Neural cell (in vitro differentiated cells): ENCODE measurements around the gene TADA1. TPM values are rescaled to one million over a fixed set of nuclear protein-coding genes. Genes with fewer than 3 reads are reported as not detected.

Source experiments
- H2AFZ ChIP-seq: fragments of 200-600, 300-800 bp; sonication (generic), shearing (Covaris generic); 2 replicates; pipeline ENCODE4 v1.6.0; 2014; ENCODE audit warnings: low read depth, mild to moderate bottlenecking, antibody characterized with exemption, low read length, moderate library complexity
- H3F3A ChIP-seq: fragments of 200-600 bp; shearing (Covaris generic); 2 replicates; pipeline ENCODE4 v1.6.1; 2016; ENCODE audit warnings: mild to moderate bottlenecking, moderate library complexity, mixed read lengths, antibody characterized with exemption, low read length; ENCODE audit not compliant: insufficient read depth, poor library complexity, severe bottlenecking
- H3K27ac ChIP-seq: fragments of 200-600, 300-800 bp; sonication (generic), shearing (Covaris generic); 2 replicates; pipeline ENCODE4 v1.5.1; 2014; ENCODE audit warnings: mild to moderate bottlenecking, low read length, moderate library complexity
- H3K27me3 ChIP-seq: fragments of 300-800, 200-600 bp; sonication (generic), shearing (Covaris generic); 2 replicates; pipeline ENCODE4 v1.6.0; 2014; ENCODE audit warnings: mild to moderate bottlenecking, low read depth, low read length, moderate library complexity; ENCODE audit not compliant: insufficient read depth
- H3K36me3 ChIP-seq: fragments of 300-800, 200-600 bp; sonication (generic), shearing (Covaris generic); 2 replicates; pipeline ENCODE4 v1.5.1; 2014; ENCODE audit warnings: mild to moderate bottlenecking, antibody characterized with exemption, low read length, moderate library complexity; ENCODE audit not compliant: insufficient read depth
- H3K4me2 ChIP-seq: fragments of 300-800, 200-600 bp; sonication (generic), shearing (Covaris generic); 2 replicates; pipeline ENCODE4 v1.6.0; 2014; ENCODE audit warnings: mild to moderate bottlenecking, low read length
- H3K4me3 ChIP-seq: fragments of 300-800, 200-600 bp; sonication (generic), shearing (Covaris generic); 2 replicates; pipeline ENCODE4 v1.5.1; 2014; ENCODE audit warnings: mild to moderate bottlenecking, low read length, moderate library complexity
- H3K79me2 ChIP-seq: fragments of 200-600 bp; shearing (Covaris generic); replicated peaks from 2 replicates; pipeline ENCODE4 v1.6.0; 2014; ENCODE audit warnings: mild to moderate bottlenecking, low read length, moderate library complexity; ENCODE audit not compliant: insufficient read depth
- H3K9ac ChIP-seq: fragments of 300-800, 200-600 bp; sonication (generic), shearing (Covaris generic); 2 replicates; pipeline ENCODE4 v1.6.1; 2016; ENCODE audit warnings: mild to moderate bottlenecking, low read length, mixed read lengths
- H3K9me2 ChIP-seq: fragments of 200-600 bp; shearing (Covaris generic); 2 replicates; pipeline ENCODE4 v1.6.1; 2016; ENCODE audit warnings: mild to moderate bottlenecking, low read length, mixed read lengths; ENCODE audit not compliant: insufficient read depth
- H3K9me3 ChIP-seq: fragments of 200-600, 300-800 bp; sonication (generic), shearing (Covaris generic); 2 replicates; pipeline ENCODE4 v1.6.1; 2016; ENCODE audit warnings: mild to moderate bottlenecking, mixed run types, low read length, moderate library complexity, mixed read lengths
- H4K20me1 ChIP-seq: fragments of 200-600 bp; shearing (Covaris generic); 2 replicates; pipeline ENCODE4 v1.6.1; 2016; ENCODE audit warnings: mild to moderate bottlenecking, mixed run types; ENCODE audit not compliant: insufficient read depth
- CTCF ChIP-seq: fragments of 450-650 bp; IDR thresholded peaks from 2 replicates; pipeline ENCODE4 v1.5.1; 2014; ENCODE audit warnings: antibody characterized with exemption, mild to moderate bottlenecking, moderate library complexity; ENCODE audit not compliant: poor library complexity, severe bottlenecking
- EP300 ChIP-seq: fragments of 450-650 bp; conservative IDR thresholded peaks from 2 replicates; pipeline ENCODE4 v1.6.1; 2014; ENCODE audit warnings: antibody characterized with exemption, mild to moderate bottlenecking, moderate library complexity; ENCODE audit not compliant: poor library complexity, severe bottlenecking
- EZH2 ChIP-seq: fragments of 200-600, 300-800 bp; shearing (Covaris generic), sonication (generic); IDR thresholded peaks from 2 replicates; pipeline ENCODE4 v1.6.1; 2014; ENCODE audit warnings: antibody characterized with exemption, low read length, borderline replicate concordance, mild to moderate bottlenecking; ENCODE audit not compliant: insufficient read depth, poor library complexity, severe bottlenecking
- MXI1 ChIP-seq: fragments of 450-650 bp; conservative IDR thresholded peaks from 2 replicates; pipeline ENCODE4 v1.6.1; 2014; ENCODE audit warnings: antibody characterized with exemption, mild to moderate bottlenecking; ENCODE audit not compliant: poor library complexity, severe bottlenecking
- POLR2AphosphoS5 ChIP-seq: IDR thresholded peaks from 2 replicates; pipeline ENCODE4 v1.6.1; 2012
- RAD21 ChIP-seq: fragments of 450-650 bp; conservative IDR thresholded peaks from 2 replicates; pipeline ENCODE4 v1.6.1; 2014; ENCODE audit warnings: antibody characterized with exemption, mild to moderate bottlenecking, moderate library complexity
- REST ChIP-seq: IDR thresholded peaks from 2 replicates; pipeline ENCODE4 v1.6.1; 2012; ENCODE audit warnings: borderline replicate concordance
- SMC3 ChIP-seq: fragments of 450-650 bp; conservative IDR thresholded peaks from 2 replicates; pipeline ENCODE4 v1.6.1; 2014; ENCODE audit warnings: antibody characterized with exemption, mild to moderate bottlenecking, moderate library complexity; ENCODE audit not compliant: poor library complexity
- TAF1 ChIP-seq: IDR thresholded peaks from 2 replicates; pipeline ENCODE4 v1.6.1; 2012; ENCODE audit warnings: low read depth
- polyA plus RNA-seq: library from polyadenylated mRNA; depleted of rRNA; stranded (reverse); fragments of >200 nt; gene quantifications from 2 replicates; pipeline ENCODE4 v1.2.3, GENCODE V29; 2014

Gene TADA1
- polyA plus RNA-seq, 1 donor from 2014 or later, result 99.6 TPM

- Histone ChIP-seq H3K9me2 (no peaks in the 10 kb centered on the region), H3K36me3 (peaks cover 14% of the 10 kb centered on the region)
These were observed 16.5 kb downstream of the TADA1 start for GRCh38 chr1:166859597-166859996.

GRCh38 chr1:166858726-166859419 is 17.2 kb downstream of the TADA1 start:
- Histone ChIP-seq H3K36me3 (peaks cover 14% of the 10 kb centered on the region), H4K20me1 (no peaks in the 10 kb centered on the region), H2AFZ (no peak overlapping the region), H3K9me3 (no peaks in the 10 kb centered on the region), H3F3A (no peaks in the 10 kb centered on the region), H3K9me2 (no peaks in the 10 kb centered on the region), H3K4me2 (no peak overlapping the region), H3K9ac (no peak overlapping the region), H3K4me3 (no peak overlapping the region), H3K79me2 (peaks cover 4% of the 10 kb centered on the region), H3K27me3 (no peaks in the 10 kb centered on the region), H3K27ac (no peak overlapping the region)
- no peak for TF ChIP-seq SMC3
- no peak for TF ChIP-seq POLR2AphosphoS5
- no peak for TF ChIP-seq REST
- no peak for TF ChIP-seq CTCF
- TF ChIP-seq EZH2, result no peak

More at GRCh38 chr1:166859597-166859996, 16.5 kb downstream of the TADA1 start:
- no peak overlapping the region for H3K4me3 ChIP-seq
- no peak for TF ChIP-seq CTCF
- TF ChIP-seq REST, result no peak
- no peak for TF ChIP-seq EZH2
- no peak for TF ChIP-seq SMC3
- no peak for TF ChIP-seq TAF1
- no peak for TF ChIP-seq EP300
- no peak for TF ChIP-seq MXI1
- TF ChIP-seq RAD21, result no peak
- H3K4me2 ChIP-seq, result no peak overlapping the region
- peaks cover 4% of the 10 kb centered on the region for H3K79me2 ChIP-seq
- H3F3A ChIP-seq, result peaks cover 3% of the 10 kb centered on the region
- H2AFZ ChIP-seq, result no peak overlapping the region
- no peaks in the 10 kb centered on the region for H3K27me3 ChIP-seq
- H4K20me1 ChIP-seq, result no peaks in the 10 kb centered on the region
- H3K9me3 ChIP-seq, result no peaks in the 10 kb centered on the region
- H3K9ac ChIP-seq, result no peak overlapping the region
- H3K27ac ChIP-seq, result no peak overlapping the region
